Astrocyte of the cerebellum (primary cell): ENCODE results near the gene GATD1.
"Not testable (repeated sequence)": the region's sequence is repeated elsewhere in the genome, so short reads cannot be mapped to it uniquely, and the experiment has no call there.

ENCODE experiments used
- DNase-seq: peaks from one replicate; pipeline ENCODE4 v3.0.0-alpha.2; 2011; ENCODE audit warnings: low read depth
- H3K4me3 ChIP-seq: 2 replicates; pipeline ENCODE4 v1.5.1; 2011; ENCODE audit warnings: mild to moderate bottlenecking, low read depth, low read length, moderate library complexity
- CTCF ChIP-seq: IDR thresholded peaks from 2 replicates; pipeline ENCODE4 v1.5.1; 2012; ENCODE audit warnings: low read length, low read depth, moderate library complexity, mild to moderate bottlenecking; ENCODE audit errors: missing control alignments
- in situ Hi-C: cut with HindIII; loops from 2 replicates; pipeline ENCODE4 v1.10.0; 2017; ENCODE audit warnings: low sequenced_read_pairs

The GATD1 gene

GRCh38 chr11:737366-737765 is 39.9 kb downstream of the GATD1 start:
- no peak overlapping the region for H3K4me3 ChIP-seq
- in situ Hi-C loops = no loop called here
- DNase-seq = no peak
- no peak for TF ChIP-seq CTCF

DNA sequence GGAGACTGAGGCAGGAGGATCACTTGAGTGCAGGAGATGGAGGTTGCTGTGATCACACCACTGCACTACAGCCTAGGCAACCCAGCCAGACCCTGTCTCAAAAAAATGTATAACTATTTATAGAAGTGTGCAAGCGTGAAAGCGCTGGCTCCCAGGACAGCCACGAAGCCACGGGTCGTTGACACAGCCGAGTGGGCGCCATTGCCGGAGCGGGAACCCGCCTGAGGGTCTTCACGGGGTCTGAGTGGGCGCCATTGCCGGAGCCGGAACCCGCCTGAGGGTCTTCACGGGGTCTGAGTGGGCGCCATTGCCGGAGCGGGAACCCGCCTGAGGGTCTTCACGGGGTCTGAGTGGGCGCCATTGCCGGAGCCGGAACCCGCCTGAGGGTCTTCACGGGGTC is 42.7 kb downstream of the GATD1 start:
- in situ Hi-C loops, DNase-seq, H3K4me3 ChIP-seq: not testable (repeated sequence)

DNA sequence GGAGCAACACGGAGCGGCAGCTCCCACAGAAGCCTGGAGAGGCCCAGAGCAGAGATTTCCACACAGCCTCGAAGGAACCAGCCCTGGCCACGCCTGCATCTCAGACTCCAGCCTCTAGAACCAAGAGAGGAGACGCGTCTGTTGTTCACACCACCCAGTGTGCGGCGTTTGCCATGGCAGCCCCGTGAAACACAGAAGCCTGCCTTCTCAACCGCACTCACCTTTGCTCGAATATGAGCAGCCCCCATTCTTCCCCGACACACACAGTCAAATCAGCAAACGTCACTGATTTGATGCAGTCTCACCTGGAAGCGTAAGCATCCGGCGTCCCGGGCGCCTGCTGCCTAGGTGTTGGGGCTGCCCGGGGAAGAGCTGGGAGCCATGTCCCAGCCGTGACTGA is 44.2 kb downstream of the GATD1 start:
- DNase-seq = no peak
- in situ Hi-C loops = no loop called here
- H3K4me3 ChIP-seq = no peak overlapping the region
- no peak for TF ChIP-seq CTCF

DNA sequence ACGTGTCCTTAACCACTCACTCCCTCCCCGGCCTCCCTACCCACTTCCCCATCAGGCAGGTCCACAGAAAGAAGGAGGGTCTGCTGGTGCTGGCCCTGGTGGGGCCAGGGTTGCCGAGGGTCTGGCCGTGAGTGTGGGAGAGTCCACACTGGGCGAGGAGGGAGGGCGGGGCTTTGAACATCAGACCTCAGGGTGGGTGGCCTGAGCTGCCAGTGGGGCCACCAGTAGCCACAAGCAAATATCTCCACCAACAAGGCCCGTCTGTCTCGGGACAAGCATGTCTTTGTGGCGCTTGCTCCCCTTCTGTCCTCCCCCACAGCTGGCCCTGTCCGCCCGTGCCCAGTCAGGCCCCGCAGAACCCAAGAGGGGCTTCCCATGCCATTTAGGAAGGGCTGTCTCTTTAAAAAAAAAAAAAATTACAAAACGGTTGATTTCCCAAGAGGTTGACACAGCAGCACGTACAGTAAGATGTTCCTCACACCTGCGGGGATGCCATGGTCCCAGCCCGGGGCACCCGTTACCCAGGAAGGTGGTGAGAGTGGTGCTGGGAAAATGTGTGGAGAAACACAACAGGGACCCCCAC is 47.7 kb downstream of the GATD1 start:
- no peak for TF ChIP-seq CTCF
- in situ Hi-C loops = no loop called here
- no peak overlapping the region for H3K4me3 ChIP-seq
- no peak for DNase-seq

GRCh38 chr11:728901-729491 is 48.3 kb downstream of the GATD1 start:
- no peak for DNase-seq
- TF ChIP-seq CTCF = no peak
- in situ Hi-C loops = no loop called here
- H3K4me3 ChIP-seq = no peak overlapping the region

DNA sequence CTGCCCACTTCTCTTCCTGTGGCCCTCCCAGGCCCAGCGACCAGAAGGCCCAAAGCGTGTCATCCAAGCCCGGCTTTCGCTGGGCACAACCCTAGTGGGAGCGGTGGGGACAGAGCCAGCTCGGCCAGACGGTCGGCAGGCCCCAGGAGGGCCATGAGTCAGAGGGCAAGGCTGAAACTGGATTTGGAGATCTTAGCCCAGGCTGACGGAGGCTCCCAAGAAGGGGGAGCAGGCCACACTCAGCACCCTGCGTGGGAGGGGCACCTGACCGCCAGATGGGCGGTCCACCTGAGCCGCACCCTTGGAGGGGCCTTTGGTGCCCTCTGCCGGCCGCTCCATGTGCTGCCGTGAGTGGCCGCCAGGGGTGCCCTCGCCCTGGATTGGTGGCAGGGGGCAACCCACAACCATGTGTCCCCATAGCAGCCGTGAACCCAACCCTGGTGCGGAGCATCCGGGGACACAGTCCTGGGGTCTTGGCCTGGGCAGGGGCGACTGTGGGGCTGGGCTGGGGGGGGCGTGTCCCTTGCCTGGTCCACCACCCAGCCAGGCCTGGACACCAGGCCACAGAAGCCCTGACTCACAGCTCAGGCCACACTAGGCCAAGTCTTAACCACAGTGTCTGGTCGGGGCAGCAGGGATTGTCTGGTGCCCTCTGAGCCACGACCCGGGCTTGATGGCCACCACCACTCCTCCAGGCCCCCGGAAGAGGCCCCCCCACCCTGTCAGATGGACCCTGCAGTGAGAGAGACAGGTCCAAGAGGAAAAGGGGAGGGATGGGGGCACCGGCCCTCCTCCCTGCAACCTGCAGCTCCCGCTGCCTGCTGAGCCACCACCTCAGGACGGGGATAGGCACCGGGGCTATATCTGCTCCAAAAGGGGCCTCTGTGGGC is 49.2 kb downstream of the GATD1 start:
- no peak overlapping the region for H3K4me3 ChIP-seq
- peak; percentile 98 for TF ChIP-seq CTCF
- in situ Hi-C loops = no loop called here
- DNase-seq = peak; percentile 66

- H3K4me3 ChIP-seq = no peak overlapping the region
- TF ChIP-seq CTCF = no peak
- DNase-seq = no peak
- in situ Hi-C loops = no loop called here
Observed at GRCh38 chr11:727281-727701, 50.0 kb downstream of the GATD1 start.
